SK-N-SH (cell line): ENCODE measurements around the gene LLGL1.

Experiments
- EP300 ChIP-seq, 2 experiments: IDR thresholded peaks; 2 replicates each; pipeline versions ENCODE4 v1.4.0 to v1.6.1; 2012; ENCODE audit warnings: borderline replicate concordance in 1 of 2, low read depth in 1 of 2, low read length in 1 of 2
- FOSL2 ChIP-seq: IDR thresholded peaks from 2 replicates; pipeline ENCODE4 v1.4.0; 2012; ENCODE audit warnings: low read depth, mild to moderate bottlenecking, moderate library complexity, borderline replicate concordance
- GABPA ChIP-seq: IDR thresholded peaks from 2 replicates; pipeline ENCODE4 v1.4.0; 2012; ENCODE audit warnings: low read depth, mild to moderate bottlenecking
- JUND ChIP-seq: IDR thresholded peaks from 2 replicates; pipeline ENCODE4 v1.4.0; 2012
- NRF1 ChIP-seq: IDR thresholded peaks from 2 replicates; pipeline ENCODE4 v1.6.1; 2012; ENCODE audit warnings: low read depth, mild to moderate bottlenecking, low read length
- POLR2AphosphoS5 ChIP-seq: IDR thresholded peaks from 2 replicates; pipeline ENCODE4 v1.6.1; 2012; ENCODE audit warnings: low read depth, low read length
- RAD21 ChIP-seq: IDR thresholded peaks from 2 replicates; pipeline ENCODE4 v1.6.1; 2012; ENCODE audit warnings: mild to moderate bottlenecking, low read length
- SIN3A ChIP-seq: IDR thresholded peaks from 2 replicates; pipeline ENCODE4 v1.6.1; 2012; ENCODE audit warnings: low read depth, mild to moderate bottlenecking, low read length, moderate library complexity, borderline replicate concordance
- TCF12 ChIP-seq: IDR thresholded peaks from 2 replicates; pipeline ENCODE4 v1.4.0; 2012
- YY1 ChIP-seq: IDR thresholded peaks from 2 replicates; pipeline ENCODE4 v1.4.0; 2012; ENCODE audit warnings: low read depth, mild to moderate bottlenecking
- TF ChIP-seq, protein P1 (sequence below): fragments of 200-600 bp; sonication (generic); IDR thresholded peaks from 2 replicates; pipeline ENCODE4 v1.6.1; 2017; ENCODE audit warnings: antibody characterized with exemption, mild to moderate bottlenecking, moderate library complexity
- TF ChIP-seq, protein P2 (sequence below): IDR thresholded peaks from 2 replicates; pipeline ENCODE4 v1.4.0; 2012; ENCODE audit warnings: low read depth
- TF ChIP-seq, protein P3 (sequence below): IDR thresholded peaks from 2 replicates; pipeline ENCODE4 v1.6.1; 2012; ENCODE audit warnings: mild to moderate bottlenecking, low read depth, low read length, moderate library complexity
- TF ChIP-seq, protein P4 (sequence below): IDR thresholded peaks from 2 replicates; pipeline ENCODE4 v1.4.0; 2012; ENCODE audit warnings: low read depth, borderline replicate concordance

DNA sequence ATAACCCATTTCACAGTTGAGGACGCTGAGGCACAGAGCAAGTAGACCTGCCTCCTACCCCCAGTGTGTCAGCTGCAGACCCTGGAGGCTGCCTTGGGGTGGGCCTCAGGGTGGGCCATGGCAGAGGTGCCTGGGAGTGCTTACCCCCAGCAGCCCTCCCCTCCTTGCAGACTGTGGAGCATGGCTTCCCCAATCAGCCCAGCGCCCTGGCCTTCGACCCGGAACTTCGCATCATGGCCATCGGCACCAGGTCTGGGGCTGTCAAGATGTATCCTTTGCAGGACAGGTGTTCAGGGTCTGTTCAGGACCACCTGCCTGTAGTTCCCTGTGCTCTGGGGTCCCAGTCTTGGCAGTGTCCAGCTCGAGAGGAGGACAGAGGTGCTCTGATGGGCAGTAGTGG is 4.3 kb downstream of the LLGL1 start:
- TF ChIP-seq, protein P1, sequence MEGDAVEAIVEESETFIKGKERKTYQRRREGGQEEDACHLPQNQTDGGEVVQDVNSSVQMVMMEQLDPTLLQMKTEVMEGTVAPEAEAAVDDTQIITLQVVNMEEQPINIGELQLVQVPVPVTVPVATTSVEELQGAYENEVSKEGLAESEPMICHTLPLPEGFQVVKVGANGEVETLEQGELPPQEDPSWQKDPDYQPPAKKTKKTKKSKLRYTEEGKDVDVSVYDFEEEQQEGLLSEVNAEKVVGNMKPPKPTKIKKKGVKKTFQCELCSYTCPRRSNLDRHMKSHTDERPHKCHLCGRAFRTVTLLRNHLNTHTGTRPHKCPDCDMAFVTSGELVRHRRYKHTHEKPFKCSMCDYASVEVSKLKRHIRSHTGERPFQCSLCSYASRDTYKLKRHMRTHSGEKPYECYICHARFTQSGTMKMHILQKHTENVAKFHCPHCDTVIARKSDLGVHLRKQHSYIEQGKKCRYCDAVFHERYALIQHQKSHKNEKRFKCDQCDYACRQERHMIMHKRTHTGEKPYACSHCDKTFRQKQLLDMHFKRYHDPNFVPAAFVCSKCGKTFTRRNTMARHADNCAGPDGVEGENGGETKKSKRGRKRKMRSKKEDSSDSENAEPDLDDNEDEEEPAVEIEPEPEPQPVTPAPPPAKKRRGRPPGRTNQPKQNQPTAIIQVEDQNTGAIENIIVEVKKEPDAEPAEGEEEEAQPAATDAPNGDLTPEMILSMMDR: no peak
- TF ChIP-seq YY1: no peak
- no peak for TF ChIP-seq EP300 (IDR thresholded peaks at IDR 0.05; ENCODE audit: borderline replicate concordance in 1 of 2, low read depth in 1 of 2, low read length in 1 of 2)
- TF ChIP-seq, protein P2, sequence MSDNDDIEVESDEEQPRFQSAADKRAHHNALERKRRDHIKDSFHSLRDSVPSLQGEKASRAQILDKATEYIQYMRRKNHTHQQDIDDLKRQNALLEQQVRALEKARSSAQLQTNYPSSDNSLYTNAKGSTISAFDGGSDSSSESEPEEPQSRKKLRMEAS: no peak
- no peak for TF ChIP-seq SIN3A
- TF ChIP-seq NRF1: no peak
- no peak for TF ChIP-seq JUND
- no peak for TF ChIP-seq RAD21
- TF ChIP-seq, protein P3, sequence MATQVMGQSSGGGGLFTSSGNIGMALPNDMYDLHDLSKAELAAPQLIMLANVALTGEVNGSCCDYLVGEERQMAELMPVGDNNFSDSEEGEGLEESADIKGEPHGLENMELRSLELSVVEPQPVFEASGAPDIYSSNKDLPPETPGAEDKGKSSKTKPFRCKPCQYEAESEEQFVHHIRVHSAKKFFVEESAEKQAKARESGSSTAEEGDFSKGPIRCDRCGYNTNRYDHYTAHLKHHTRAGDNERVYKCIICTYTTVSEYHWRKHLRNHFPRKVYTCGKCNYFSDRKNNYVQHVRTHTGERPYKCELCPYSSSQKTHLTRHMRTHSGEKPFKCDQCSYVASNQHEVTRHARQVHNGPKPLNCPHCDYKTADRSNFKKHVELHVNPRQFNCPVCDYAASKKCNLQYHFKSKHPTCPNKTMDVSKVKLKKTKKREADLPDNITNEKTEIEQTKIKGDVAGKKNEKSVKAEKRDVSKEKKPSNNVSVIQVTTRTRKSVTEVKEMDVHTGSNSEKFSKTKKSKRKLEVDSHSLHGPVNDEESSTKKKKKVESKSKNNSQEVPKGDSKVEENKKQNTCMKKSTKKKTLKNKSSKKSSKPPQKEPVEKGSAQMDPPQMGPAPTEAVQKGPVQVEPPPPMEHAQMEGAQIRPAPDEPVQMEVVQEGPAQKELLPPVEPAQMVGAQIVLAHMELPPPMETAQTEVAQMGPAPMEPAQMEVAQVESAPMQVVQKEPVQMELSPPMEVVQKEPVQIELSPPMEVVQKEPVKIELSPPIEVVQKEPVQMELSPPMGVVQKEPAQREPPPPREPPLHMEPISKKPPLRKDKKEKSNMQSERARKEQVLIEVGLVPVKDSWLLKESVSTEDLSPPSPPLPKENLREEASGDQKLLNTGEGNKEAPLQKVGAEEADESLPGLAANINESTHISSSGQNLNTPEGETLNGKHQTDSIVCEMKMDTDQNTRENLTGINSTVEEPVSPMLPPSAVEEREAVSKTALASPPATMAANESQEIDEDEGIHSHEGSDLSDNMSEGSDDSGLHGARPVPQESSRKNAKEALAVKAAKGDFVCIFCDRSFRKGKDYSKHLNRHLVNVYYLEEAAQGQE: no peak
- TF ChIP-seq, protein P4, sequence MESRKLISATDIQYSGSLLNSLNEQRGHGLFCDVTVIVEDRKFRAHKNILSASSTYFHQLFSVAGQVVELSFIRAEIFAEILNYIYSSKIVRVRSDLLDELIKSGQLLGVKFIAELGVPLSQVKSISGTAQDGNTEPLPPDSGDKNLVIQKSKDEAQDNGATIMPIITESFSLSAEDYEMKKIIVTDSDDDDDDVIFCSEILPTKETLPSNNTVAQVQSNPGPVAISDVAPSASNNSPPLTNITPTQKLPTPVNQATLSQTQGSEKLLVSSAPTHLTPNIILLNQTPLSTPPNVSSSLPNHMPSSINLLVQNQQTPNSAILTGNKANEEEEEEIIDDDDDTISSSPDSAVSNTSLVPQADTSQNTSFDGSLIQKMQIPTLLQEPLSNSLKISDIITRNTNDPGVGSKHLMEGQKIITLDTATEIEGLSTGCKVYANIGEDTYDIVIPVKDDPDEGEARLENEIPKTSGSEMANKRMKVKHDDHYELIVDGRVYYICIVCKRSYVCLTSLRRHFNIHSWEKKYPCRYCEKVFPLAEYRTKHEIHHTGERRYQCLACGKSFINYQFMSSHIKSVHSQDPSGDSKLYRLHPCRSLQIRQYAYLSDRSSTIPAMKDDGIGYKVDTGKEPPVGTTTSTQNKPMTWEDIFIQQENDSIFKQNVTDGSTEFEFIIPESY: no peak
- no peak for TF ChIP-seq FOSL2
- TF ChIP-seq TCF12: no peak
- TF ChIP-seq GABPA: no peak
- no peak for TF ChIP-seq POLR2AphosphoS5
